ENCODE measurements around the gene FKBP15. TPM values are rescaled to one million over a fixed set of nuclear protein-coding genes. Genes with fewer than 3 reads are reported as not detected.

The FKBP15 gene
- polyA plus RNA-seq, 1 of the 3 experiments (the other 2 are of a cell fraction): 13.9 TPM

- peak overlapping the region in 1 of 2 experiments; percentile 91; a peak in 2 of 4 replicates for H3K27ac ChIP-seq (ENCODE audit: low read depth in 2 of 2, low read length in 1 of 2)
- no peak overlapping the region for H3K4me3 ChIP-seq (ENCODE audit: low read depth in 2 of 2, low read length in 1 of 2)
- H3K9me2 ChIP-seq: no peaks in the 10 kb centered on the region
- no peaks in the 10 kb centered on the region for H3K9me3 ChIP-seq
- WGBS (ENCODE audit: low lambda C conversion rate): 88% methylated on average over 6 of the region's 6 CpGs
- POLR2A ChIA-PET: interaction anchor here (2.5 kb wide), 1 partner anchor 34 kb away, joined by 15 read pairs; the partner anchor contains the start of genes FKBP15 and SLC31A1
- H3K4me1 ChIP-seq (ENCODE audit: control insufficient read depth in 1 of 2, insufficient read depth in 2 of 2, low read depth in 1 of 2, low read length in 1 of 2): peaks cover 0 to 15% of the 10 kb centered on the region in 2 experiments; a peak in 1 of 4 replicates
- H3K36me3 ChIP-seq (replicated peaks in 1 of 2; ENCODE audit: control insufficient read depth in 1 of 2, insufficient read depth in 2 of 2, low read length in 1 of 2): peaks cover 22 to 26% of the 10 kb centered on the region in 2 experiments
- no peak for DNase-seq
- H3K9ac ChIP-seq: no peak overlapping the region
- no peak overlapping the region for H2AFZ ChIP-seq (ENCODE audit: low read depth)
- no peaks in the 10 kb centered on the region for H3F3A ChIP-seq (replicated peaks; ENCODE audit: insufficient read depth)
- TF ChIP-seq RAD21 (IDR thresholded peaks at IDR 0.05; ENCODE audit: low read length): no peak
- TF ChIP-seq USF1 (IDR thresholded peaks at IDR 0.05; ENCODE audit: borderline replicate concordance, low read depth): no peak
- TF ChIP-seq PBX3 (IDR thresholded peaks at IDR 0.05): no peak
- no peak for TF ChIP-seq REST (IDR thresholded peaks at IDR 0.05; ENCODE audit: low read depth, low read length)
- TF ChIP-seq SIN3A (IDR thresholded peaks at IDR 0.05; ENCODE audit: borderline replicate concordance, low read depth, low read length): no peak
- no peak for TF ChIP-seq RXRA (IDR thresholded peaks at IDR 0.05; ENCODE audit: borderline replicate concordance, low read depth)
- no peak for TF ChIP-seq YY1 (IDR thresholded peaks at IDR 0.05; ENCODE audit: low read depth)
- no peak for TF ChIP-seq MXI1 (IDR thresholded peaks at IDR 0.05; ENCODE audit: low read depth, low read length)
- TF ChIP-seq FOXM1 (IDR thresholded peaks at IDR 0.05; ENCODE audit: low read depth): no peak
- TF ChIP-seq MAX (IDR thresholded peaks at IDR 0.05; ENCODE audit: low read depth): no peak
- TF ChIP-seq IRF3 (IDR thresholded peaks at IDR 0.05; ENCODE audit: low read depth, low read length): no peak
- TF ChIP-seq CTCF (IDR thresholded peaks at IDR 0.05): no peak
- TF ChIP-seq RCOR1 (IDR thresholded peaks at IDR 0.05; ENCODE audit: low read length): no peak
- no peak for TF ChIP-seq FOXJ3 (CRISPR knock-in tag; IDR thresholded peaks at IDR 0.05)
- no peak for TF ChIP-seq EP300 (IDR thresholded peaks at IDR 0.05; ENCODE audit: borderline replicate concordance in 1 of 2, low read depth in 1 of 2, low read length in 1 of 2)
- no peak for TF ChIP-seq TAF1 (IDR thresholded peaks at IDR 0.05; ENCODE audit: borderline replicate concordance, low read depth, low read length)
- no peak for TF ChIP-seq TEAD4 (IDR thresholded peaks at IDR 0.05; ENCODE audit: borderline replicate concordance, insufficient read depth)
- no peak for TF ChIP-seq POLR2AphosphoS5 (IDR thresholded peaks at IDR 0.05; ENCODE audit: low read depth, low read length)
- no peaks in the 10 kb centered on the region for H3K27me3 ChIP-seq (ENCODE audit: insufficient read depth)
- no peaks in the 10 kb centered on the region for H3K79me2 ChIP-seq (ENCODE audit: insufficient read depth)
- H4K20me1 ChIP-seq (ENCODE audit: insufficient read depth): no peaks in the 10 kb centered on the region
- CTCF ChIA-PET: interaction anchor here (1.3 to 2.9 kb wide), 3 partner anchors 19 to 143 kb away, joined by 4 to 16 read pairs (median 7); partner anchors contain the start of genes CDC26 and PRPF4
- no peak overlapping the region for H3K4me2 ChIP-seq
Measured at GRCh38 chr9:113255438-113255837, 34.4 kb upstream of the FKBP15 start.

All from SK-N-SH (cell line).